K562 treated with DMSO at 1 percent for 48 hours (cell line): ENCODE measurements around the gene SLC18A3. TPM values are rescaled to one million over a fixed set of nuclear protein-coding genes. Genes with fewer than 3 reads are reported as not detected.

Experiments used
- total RNA-seq: library from RNA; unstranded; fragments of 300-600 nt; gene quantifications from 2 replicates; pipeline ENCODE4 v1.2.3, GENCODE V29; 2022; ENCODE audit warnings: low replicate concordance; ENCODE audit errors: extremely low read depth

Gene SLC18A3
- not detected in 2 replicates for total RNA-seq

GRCh38 chr10:49610114-49610457 lies at the start of gene SLC18A3:
Gene SLC18A3 (plus strand): TSS chr10:49610310. CDS start chr10:49610741, 431 bp downstream.

GRCh38 chr10:49613882-49614241 lies 3.8 kb downstream of the SLC18A3 start, which contains the start of gene CHAT:
Gene CHAT (plus strand): TSS chr10:49614037. CDS start chr10:49614190, 153 bp downstream.

Other genes starting within 250 kb of the SLC18A3 start
- not detected in 2 replicates for gene DRGX, start 214.2 kb upstream of the SLC18A3 start, total RNA-seq
- not detected in 2 replicates for gene ERCC6, start 71.2 kb upstream of the SLC18A3 start, total RNA-seq
- gene CHAT, start 3.7 kb downstream of the SLC18A3 start, total RNA-seq, result not detected in 2 replicates
- gene C10orf53, start 69.3 kb downstream of the SLC18A3 start, total RNA-seq, result not detected in 2 replicates
- gene OGDHL, start 152.0 kb downstream of the SLC18A3 start, total RNA-seq, result not detected in 2 replicates